Inferior parietal cortex (tissue), 1 donor: ENCODE results near the gene PRKAR1B.
"Not testable (repeated sequence)": the region's sequence is repeated elsewhere in the genome, so short reads cannot be mapped to it uniquely, and the experiment has no call there.

ENCODE experiments used
- DNase-seq: peaks from one replicate; pipeline ENCODE4 v3.0.0-alpha.2; 2016; ENCODE audit errors: extremely low spot score

The PRKAR1B gene

DNA sequence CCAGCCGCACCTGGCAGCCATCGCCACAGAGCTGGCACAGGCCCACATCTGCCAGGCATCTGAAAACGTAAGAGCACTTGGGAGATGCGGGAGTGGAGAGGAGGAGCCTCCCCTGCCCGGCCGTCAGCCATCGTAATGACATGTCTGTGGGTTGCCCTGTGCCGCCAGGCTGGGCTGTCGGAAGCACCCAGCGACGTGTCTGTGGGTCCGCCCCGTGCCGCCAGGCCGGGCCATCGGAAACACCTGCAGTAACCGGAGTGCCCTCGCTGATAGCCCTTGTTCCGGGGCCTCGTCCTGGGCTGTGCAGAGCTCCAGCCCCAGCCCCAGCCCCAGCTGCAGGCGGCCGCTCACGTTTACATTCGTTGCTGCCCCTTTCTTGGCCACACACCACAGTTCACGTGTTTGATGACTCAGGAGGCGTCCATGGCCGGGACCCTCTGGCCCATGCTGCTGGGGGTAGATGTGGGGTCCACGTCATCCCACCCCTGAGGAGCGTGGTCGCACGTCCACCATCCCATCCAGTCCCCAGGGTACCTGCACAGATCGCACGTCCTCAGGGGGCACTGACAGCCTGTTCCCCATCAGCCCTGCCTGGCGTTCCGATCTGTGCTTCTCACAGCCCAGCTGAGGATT is 30.0 kb upstream of the PRKAR1B start:
- no peak for DNase-seq

DNA sequence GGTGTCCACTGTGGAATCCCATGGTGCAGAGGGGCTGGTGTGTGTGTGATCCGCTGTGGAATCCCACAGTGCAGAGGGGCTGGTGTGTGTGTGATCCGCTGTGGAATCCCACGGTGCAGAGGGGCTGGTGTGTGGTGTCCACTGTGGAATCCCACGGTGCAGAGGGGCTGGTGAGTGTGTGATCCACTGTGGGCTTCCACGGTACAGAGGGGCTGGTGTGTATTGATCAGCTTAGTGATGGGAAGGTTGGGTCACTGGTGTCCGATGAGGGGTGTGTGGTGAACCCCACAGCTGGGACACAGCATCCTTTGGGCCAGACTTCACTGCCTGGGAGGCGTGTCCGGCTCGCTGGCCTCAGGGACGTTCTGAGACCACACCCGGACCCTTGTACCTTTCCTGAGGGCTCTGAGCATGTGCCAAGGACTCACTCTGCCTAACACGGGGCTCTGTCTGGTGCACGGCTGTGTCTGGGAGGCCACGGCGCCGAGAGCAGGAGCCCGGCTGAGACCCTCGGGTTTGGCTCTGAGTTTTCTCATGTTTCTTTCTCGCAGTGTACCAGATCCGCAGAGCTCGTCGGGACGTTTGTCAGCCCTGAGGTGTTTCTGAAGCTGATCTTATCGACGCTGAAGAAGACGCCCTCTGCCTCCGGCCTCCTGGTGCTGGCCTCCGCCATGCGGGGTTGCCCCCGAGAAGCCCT is 29.3 kb upstream of the PRKAR1B start:
- DNase-seq, result no peak

DNA sequence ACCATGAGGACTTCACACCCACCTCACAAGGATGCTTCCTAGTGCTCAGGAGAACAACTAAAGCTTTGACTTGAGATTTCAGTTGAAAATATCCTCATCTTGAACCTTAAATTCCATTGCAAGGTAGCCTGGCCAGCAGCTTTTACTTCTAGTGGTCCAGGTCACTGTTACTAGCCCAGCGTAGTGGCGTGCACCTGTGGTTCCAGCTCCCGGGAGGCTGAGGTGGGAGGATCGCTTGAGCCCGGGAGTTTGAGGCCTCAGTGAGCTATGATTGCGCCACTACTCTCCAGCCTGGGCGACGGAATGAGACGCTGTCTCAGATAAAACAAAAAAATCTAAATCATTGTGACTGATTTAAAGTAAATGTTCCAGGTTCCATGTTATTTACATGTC is 28.3 kb upstream of the PRKAR1B start:
- no peak for DNase-seq

DNA sequence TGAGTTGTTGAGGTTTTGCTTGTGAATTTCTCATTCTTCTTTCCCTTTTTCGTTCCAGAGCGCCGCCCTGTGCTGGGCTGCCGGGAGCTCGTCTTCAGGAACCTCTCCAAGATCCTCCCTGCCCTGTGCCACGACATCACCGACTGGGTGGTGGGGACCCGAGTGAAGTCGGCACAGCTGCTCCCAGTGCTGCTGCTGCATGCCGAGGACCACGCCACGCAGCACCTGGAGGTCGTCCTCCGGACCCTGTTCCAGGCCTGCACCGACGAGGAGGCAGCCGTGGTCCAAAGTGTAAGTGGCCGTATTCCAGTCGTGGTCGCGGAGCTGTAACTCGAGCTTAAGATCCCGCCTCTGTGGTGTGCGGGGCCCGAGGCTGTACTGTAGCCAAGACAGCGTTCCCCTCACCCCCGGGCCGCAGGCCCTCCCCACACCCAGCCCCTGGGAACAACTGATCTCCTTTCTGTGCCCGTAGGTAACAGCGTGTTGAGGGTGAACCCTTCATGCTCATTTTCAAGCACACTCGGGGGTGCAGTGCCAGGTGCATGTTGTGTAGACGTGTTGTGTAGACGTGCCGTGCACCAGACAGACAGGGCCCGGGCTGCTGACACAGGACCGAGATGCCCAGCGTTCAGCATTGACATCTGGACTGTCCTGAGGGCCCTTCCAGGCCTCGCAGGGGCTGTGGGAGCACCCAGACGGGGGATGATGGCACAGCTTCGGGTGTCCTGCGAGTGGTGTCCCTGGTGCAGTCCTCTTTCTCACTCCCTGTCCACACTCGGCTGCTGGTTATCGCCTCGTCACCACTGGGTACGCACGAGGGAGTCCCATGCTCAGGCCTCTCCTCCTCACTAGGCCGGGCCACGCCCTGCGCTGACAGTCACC is 27.7 kb upstream of the PRKAR1B start:
- DNase-seq, result no peak

DNA sequence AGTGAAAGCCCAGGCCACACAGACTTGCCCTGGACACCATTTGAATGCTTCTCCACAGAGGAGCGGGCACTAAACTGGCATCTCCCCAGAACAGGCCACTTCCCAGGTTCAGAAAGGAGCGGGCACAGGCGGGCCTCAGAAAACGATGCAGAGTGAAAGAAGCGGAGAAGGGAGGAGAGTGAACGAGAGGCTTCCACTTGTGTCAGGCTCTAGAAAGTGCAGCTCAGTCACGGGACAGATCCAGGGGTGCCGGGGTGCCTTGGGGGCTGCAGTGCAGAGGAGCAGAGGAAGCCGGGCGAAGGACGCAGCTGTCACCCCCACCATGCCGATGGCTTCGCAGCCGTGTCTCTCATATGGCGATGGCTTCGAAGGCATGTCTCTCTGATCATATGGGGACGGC is 26.1 kb upstream of the PRKAR1B start:
- DNase-seq, result no peak

DNA sequence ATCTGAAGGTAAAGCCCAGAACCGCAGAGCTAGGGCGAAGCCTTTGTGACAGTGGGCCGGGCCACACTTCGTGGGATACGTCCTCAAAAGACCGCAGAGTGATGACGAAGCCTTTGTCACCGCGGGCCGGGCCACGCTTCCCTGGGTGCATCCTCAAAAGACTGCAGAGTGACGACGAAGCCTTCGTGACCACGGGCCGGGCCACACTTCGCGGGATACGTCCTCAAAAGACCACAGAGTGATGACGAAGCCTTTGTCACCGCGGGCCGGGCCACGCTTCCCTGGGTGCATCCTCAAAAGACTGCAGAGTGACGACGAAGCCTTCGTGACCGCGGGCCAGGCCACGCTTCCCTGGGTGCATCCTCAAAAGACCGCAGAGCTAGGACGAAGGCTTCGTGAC is 25.2 kb upstream of the PRKAR1B start:
- DNase-seq, result not testable (repeated sequence)

DNA sequence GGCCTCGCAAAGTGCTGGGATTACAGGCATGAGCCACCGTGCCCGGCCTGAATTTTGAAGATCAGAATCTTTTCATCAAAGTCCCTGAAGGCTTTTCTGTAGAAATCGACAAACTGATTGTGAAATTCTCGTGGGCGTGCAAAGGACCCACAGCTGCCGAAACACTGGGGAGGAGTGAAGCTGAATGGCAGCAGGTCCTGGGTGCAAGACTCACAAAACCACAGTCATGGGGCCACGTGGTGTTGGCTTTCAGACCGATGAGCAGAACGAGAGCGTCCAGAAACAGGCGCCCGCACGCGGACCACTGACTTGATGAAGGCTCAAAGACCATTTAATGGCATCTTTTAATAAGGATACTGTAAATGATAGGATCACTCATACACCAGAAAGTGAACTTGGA is 24.7 kb upstream of the PRKAR1B start:
- DNase-seq, result no peak

DNA sequence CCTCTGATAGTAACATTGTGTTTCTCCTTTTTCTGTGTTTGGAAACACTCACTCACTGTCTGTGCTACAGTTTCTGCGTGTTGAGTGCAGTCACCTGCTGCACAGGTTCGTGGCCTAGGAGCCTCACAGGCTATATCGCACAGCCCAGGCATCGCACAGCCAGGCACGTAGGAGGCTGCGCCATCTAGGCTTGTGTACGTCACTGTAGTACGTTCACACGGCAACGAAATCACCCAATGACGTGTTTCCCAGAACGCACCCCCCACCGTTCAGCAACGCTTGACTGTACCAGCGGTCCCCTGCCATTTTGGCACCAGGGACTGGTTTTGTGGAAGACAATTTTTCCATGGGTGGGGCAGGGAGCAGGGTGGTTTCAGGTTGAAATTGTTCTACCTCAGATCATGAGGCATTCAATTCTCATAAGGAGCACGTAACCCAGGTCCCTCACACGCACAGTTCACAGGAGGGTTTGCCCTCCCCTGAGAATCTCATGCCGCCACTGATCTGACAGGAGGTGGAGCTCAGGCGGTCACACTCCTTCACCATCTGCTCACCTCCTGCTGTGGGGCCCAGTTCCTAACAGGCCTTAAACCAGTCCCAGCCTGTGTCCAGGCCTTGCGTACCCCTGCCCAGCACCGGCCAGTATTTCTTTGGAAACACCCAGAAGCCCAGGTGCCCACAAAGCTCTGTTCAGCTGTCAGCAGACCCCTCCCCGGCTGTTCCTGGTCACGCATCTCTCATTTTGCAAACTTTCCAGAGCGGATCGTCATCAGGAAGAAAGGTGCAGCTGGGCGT is 23.2 kb upstream of the PRKAR1B start:
- no peak for DNase-seq

DNA sequence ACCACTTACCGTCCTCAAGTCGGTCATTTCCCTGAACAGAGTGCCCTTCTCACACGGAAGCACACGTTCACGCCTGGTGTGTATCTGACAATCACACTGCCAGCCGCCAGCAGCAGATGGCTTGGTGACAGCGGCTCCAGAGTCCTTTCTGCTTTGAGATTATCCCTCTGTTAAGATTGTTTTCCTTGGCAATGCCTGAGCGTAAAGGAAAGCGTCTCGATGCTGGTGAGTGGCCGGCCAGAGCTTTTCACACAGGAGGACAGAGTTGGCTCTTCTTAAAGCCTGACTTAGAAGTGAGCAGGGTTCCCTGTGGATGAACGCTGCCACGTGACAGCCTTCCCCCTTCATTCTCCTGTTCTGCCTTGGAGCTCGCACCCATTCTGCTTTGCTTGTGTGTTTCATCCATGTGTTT is 22.1 kb upstream of the PRKAR1B start:
- no peak for DNase-seq

DNA sequence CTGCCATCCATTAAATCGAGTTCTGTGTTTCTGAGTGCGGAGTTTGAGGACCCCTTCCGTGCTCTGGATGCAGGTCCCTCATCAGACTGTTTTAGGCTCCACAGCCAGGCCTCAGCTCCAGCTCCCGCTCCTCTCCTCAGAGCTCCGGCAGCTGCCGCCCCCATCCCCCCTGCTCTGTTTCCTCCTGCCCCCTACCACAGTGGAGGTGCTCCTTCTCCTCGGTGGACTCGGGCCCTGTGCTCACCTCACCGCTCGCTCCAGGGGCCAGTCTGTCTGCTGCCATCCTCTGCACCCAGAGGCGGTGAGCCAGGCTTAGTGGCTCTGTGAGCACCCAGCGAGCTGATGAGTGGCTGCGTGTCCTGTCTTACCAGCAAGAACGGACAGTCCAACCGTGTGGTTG is 21.4 kb upstream of the PRKAR1B start:
- DNase-seq, result no peak

DNA sequence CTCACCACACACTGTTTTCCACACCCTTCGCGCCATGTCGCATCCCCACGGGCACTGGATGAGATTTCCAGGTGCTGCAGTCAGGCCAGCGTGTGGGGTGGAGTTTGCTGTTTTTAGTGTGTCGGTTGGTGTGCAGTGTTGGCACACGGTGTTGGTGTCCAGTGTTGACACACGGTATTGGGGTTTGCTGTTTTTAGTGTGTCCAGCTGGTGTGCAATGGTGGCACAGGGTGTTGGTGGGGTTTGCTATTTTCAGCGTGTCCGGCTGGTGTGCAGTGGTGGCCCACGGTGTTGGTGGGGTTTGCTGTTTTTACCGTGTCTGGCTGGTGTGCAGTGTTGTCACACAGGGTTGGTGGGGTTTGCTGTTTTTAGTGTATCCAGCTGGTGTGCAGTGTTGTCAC is 20.1 kb upstream of the PRKAR1B start:
- DNase-seq, result no peak

DNA sequence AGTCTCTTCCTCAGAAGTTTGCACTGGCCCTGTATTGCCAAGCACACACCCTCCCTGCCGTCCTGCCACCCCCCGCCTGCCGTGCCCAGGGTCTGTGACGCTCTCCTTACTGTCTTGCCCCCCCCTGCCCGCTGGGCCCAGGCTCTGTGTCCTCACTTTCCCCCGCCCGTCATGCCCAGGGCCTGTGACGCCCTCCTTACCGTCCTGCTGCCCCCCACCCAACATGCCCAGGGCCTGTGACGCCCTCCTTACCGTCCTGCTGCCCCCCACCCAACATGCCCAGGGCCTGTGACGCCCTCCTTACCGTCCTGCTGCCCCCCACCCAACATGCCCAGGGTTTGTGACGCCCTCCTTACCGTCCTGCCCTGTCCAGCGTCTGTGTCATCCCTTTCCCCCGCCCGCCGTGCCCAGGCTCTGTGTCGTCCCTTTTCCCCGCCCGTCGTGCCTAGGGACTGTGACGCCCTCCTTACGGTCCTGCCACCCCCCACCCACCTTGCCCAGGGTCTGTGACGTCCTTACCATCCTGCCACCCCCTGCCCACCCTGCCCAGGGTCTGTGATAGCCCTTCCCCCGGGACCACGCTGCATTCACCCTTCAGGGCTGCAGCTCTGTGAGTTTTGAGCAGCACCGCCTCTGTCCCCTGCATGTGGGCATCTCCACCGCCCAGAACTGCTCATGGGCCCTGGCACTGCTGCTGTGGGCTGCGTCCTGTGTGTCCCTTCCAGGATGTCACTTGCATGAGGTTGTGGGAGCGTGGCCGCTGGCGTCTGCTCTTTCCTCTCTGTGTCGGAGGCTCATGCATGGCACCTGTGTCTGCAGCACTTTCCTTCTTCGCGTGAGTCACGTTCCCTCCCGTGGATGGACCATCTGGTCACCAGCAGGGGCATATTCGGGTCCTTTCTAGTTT is 19.3 kb upstream of the PRKAR1B start:
- no peak for DNase-seq

DNA sequence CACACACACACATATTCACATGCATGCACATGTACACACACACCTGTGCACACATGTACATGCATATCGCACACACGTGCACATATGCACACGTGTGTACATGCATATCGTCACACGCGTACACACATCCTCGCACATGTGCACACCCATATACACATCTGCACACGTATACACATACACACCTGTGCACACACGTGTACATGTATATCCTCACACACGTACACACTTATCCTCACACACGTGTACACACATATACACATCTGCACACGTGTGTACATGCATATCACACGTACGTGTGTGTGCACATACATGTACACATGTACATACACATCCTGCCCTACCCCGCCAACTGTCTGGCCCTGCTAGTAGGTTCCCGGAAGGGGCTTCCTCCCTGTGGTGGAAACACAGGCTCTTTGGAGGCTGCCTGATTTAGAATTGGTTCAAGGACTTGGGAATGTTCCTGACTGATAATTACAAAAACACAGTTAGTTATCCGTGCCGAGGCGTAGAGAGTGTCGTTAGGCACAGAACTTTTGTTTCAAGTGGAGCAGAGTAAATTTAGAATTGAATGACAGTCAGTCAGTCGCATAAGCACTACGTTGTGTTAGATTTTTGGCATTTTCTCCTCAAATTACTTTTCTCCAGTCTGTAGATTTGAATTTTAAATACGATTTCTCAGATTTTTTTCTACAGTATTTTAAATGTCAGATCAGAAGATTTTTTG is 18.5 kb upstream of the PRKAR1B start:
- no peak for DNase-seq

DNA sequence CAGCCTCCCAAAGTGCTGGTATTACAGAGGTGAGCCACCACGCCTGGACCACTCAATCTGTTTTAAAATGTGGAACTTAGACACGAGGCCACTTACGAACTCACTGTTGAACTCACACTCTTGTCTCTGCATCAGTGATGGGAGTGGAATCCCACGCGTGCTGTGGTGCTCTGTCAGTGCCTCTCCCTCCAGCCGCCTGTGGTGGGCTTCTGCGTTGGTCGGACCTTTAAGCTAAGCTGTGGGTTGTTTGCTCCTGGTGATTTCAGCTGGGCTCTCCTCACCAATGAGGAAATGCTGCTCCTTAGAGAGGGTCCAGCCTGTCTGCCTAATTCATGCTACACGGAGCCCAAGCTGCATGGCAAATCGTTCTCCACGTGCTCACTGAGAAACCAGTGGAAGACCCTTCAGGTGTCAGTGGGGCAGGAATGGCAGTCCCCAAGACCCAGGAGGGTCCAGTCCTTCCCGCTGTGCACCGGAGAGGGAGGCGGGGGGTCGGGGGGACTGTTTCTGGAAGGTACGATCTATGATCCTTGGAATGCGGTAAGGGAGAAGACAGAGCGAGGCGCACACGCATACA is 17.9 kb upstream of the PRKAR1B start:
- DNase-seq, result no peak

DNA sequence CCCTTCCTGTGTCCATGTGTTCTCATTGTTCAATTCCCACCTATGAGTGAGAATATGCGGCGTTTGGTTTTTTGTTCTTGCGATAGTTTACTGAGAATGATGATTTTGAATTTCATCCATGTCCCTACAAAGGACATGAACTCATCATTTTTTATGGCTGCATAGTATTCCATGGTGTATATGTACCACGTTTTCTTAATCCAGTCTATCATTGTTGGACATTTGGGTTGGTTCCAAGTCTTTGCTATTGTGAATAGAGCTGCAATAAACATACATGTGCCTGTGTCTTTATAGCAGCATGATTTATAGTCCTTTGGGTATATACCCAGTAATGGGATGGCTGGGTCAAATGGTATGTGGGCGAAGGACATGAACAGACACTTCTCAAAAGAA is 17.0 kb upstream of the PRKAR1B start:
- not testable (repeated sequence) for DNase-seq

DNA sequence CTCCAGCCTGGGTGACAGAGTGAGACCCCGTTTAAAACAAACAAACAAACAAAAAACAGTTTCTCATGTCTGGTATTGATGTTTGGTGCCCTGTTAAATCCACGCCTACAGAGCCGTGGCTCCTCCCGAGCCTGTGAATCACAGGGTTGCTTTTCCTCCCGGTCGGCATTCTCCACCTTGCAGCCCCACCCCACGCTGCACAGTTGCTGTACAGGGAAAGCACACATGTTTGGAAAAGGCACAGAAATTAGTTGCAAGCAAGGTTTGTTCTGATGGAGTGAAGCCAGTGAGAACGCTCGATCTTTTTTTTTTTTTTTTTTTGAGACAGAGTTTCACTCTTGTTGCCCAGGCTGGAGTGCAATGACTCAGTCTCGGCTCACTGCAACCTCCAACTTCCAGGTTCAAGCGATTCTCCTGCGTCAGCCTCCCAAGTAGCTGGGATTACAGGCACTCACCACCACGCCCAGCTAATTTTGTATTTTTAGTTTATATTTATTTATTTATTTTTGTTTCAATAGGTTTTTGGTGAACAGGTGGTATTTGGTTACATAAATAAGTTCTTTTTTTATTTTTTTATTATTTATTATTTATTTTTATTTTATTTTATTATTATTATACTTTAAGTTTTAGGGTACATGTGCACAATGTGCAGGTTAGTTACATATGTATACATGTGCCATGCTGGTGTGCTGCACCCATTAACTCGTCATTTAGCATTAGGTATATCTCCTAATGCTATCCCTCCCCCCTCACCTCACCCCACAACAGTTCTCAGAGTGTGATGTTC is 16.5 kb upstream of the PRKAR1B start:
- not testable (repeated sequence) for DNase-seq

DNA sequence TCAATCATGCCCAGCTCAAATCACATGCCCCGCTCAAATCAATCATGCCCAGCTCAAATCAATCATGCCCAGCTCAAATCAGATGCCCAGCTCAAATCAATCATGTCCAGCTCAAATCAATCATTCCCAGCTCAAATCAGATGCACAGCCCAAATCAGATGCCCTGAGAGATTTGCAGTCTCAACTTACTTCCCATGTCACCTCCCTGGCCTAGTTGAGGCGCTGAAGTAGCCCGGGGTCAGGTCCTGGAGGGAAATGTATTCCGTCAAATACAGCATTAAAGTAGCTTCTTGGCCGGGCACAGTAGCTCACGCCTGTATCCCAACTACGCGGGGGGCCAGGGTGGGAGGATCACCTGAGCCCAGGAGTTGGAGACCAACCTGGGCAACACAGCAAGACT is 15.7 kb upstream of the PRKAR1B start:
- DNase-seq, result no peak

DNA sequence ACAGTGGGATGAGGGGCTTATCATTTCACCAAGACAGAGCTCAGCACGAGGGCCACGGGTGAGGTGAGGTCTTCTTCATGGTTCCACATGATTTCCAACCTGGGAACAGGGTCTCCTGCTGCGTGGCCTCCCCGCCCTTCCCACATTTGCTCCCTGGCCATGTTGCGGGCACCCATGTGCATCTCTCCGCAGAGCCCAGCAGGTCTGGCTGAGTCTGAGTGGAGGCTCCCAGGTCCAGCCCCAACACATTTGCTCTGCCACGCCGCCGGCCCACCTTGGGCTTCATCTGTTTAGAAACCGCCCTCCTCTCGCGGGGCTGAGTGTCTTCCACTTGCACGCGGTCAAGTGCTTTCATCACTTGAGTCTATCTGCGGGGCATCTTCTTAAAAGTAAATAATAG is 14.8 kb upstream of the PRKAR1B start:
- DNase-seq, result no peak

DNA sequence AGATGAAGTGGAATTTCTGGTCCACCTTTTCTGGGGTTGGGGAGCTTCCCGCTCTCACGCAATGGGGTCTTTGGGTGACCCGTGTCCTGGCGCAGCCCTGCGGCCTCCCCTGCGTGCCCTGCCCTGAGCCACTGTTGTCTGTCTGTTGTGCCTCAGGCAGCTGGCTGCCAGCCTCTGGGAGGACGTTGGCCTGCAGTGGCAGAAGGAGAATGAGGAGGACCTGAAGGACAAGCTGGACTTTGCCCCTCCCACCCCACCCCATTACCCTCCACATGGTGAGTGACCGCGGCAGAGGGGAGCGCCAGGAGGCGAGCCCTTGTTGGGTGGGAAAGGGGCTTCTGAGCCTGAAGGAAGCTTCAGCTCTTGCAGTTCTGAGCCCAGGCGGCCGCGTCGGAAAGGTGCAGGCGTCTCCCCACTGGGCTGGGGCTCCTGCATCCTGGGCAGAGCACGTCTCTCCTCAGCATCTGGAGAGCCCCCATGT is 14.2 kb upstream of the PRKAR1B start:
- no peak for DNase-seq
